Neural cell (in vitro differentiated cells): ENCODE results near the gene IGSF21.

Experiments used
- CTCF ChIP-seq: fragments of 450-650 bp; IDR thresholded peaks from 2 replicates; pipeline ENCODE4 v1.5.1; 2014; ENCODE audit warnings: antibody characterized with exemption, mild to moderate bottlenecking, moderate library complexity; ENCODE audit not compliant: poor library complexity, severe bottlenecking
- EP300 ChIP-seq: fragments of 450-650 bp; conservative IDR thresholded peaks from 2 replicates; pipeline ENCODE4 v1.6.1; 2014; ENCODE audit warnings: antibody characterized with exemption, mild to moderate bottlenecking, moderate library complexity; ENCODE audit not compliant: poor library complexity, severe bottlenecking
- EZH2 ChIP-seq: fragments of 200-600, 300-800 bp; shearing (Covaris generic), sonication (generic); IDR thresholded peaks from 2 replicates; pipeline ENCODE4 v1.6.1; 2014; ENCODE audit warnings: antibody characterized with exemption, low read length, borderline replicate concordance, mild to moderate bottlenecking; ENCODE audit not compliant: insufficient read depth, poor library complexity, severe bottlenecking
- MXI1 ChIP-seq: fragments of 450-650 bp; conservative IDR thresholded peaks from 2 replicates; pipeline ENCODE4 v1.6.1; 2014; ENCODE audit warnings: antibody characterized with exemption, mild to moderate bottlenecking; ENCODE audit not compliant: poor library complexity, severe bottlenecking
- POLR2AphosphoS5 ChIP-seq: IDR thresholded peaks from 2 replicates; pipeline ENCODE4 v1.6.1; 2012
- RAD21 ChIP-seq: fragments of 450-650 bp; conservative IDR thresholded peaks from 2 replicates; pipeline ENCODE4 v1.6.1; 2014; ENCODE audit warnings: antibody characterized with exemption, mild to moderate bottlenecking, moderate library complexity
- REST ChIP-seq: IDR thresholded peaks from 2 replicates; pipeline ENCODE4 v1.6.1; 2012; ENCODE audit warnings: borderline replicate concordance
- SMC3 ChIP-seq: fragments of 450-650 bp; conservative IDR thresholded peaks from 2 replicates; pipeline ENCODE4 v1.6.1; 2014; ENCODE audit warnings: antibody characterized with exemption, mild to moderate bottlenecking, moderate library complexity; ENCODE audit not compliant: poor library complexity
- TAF1 ChIP-seq: IDR thresholded peaks from 2 replicates; pipeline ENCODE4 v1.6.1; 2012; ENCODE audit warnings: low read depth

- no peak for TF ChIP-seq CTCF
- TF ChIP-seq RAD21 = no peak
- no peak for TF ChIP-seq TAF1
- no peak for TF ChIP-seq POLR2AphosphoS5
- no peak for TF ChIP-seq EP300
- TF ChIP-seq EZH2 = no peak
- no peak for TF ChIP-seq MXI1
- TF ChIP-seq SMC3 = no peak
- no peak for TF ChIP-seq REST
Observed at GRCh38 chr1:18365099-18365705, 257.6 kb downstream of the IGSF21 start.
